Thoracic aorta (tissue), 2 donors: Measurements from ENCODE around the gene MAPK8IP2. TPM values are rescaled to one million over a fixed set of nuclear protein-coding genes. Genes with fewer than 3 reads are reported as not detected.

Experiments
- ATAC-seq: fragments of 150-250 bp; one replicate; pipeline ENCODE4 v1.8.0; 2017; ENCODE audit warnings: low read depth; ENCODE audit not compliant: insufficient number of reproducible peaks, low FRiP score
- DNase-seq: peaks from one replicate; pipeline ENCODE4 v3.0.0-alpha.2; 2020; ENCODE audit warnings: low spot score
- H3K27ac ChIP-seq, 2 donors: fragments of 200-600 bp; sonication (generic); 1 replicate in 1 of 2; 2 replicates in 1 of 2; pipeline ENCODE4 v1.5.1; 2016; ENCODE audit warnings: mild to moderate bottlenecking in 2 of 2, moderate library complexity in 2 of 2
- H3K27me3 ChIP-seq: fragments of 200-600 bp; sonication (generic); replicated peaks from 2 replicates; pipeline ENCODE4 v1.6.0; 2016; ENCODE audit warnings: mild to moderate bottlenecking; ENCODE audit not compliant: insufficient read depth
- H3K36me3 ChIP-seq: fragments of 200-600 bp; sonication (generic); one replicate; pipeline ENCODE4 v1.5.1; 2016
- H3K4me1 ChIP-seq, 2 donors: fragments of 200-600 bp; sonication (generic); 1 replicate in 1 of 2; 2 replicates in 1 of 2; pipeline versions ENCODE4 v1.5.1 to v1.6.0; 2016; ENCODE audit warnings: low read depth in 2 of 2, mild to moderate bottlenecking in 1 of 2; ENCODE audit not compliant: control insufficient read depth in 1 of 2
- H3K4me3 ChIP-seq: fragments of 200-600 bp; sonication (generic); 2 replicates; pipeline ENCODE4 v1.5.1; 2016; ENCODE audit warnings: mild to moderate bottlenecking
- H3K9me3 ChIP-seq: fragments of 200-600 bp; sonication (generic); 2 replicates; pipeline ENCODE4 v1.5.1; 2016
- CTCF ChIP-seq: fragments of 200-600 bp; sonication (generic); IDR thresholded peaks from one replicate; pipeline ENCODE4 v1.5.1; 2019; ENCODE audit warnings: antibody characterized with exemption
- total RNA-seq, 2 donors: library from RNA; depleted of rRNA; stranded (reverse); fragments of >200 nt; gene quantifications; one replicate each; pipeline versions ENCODE4 v1.1.0 to v1.2.3, GENCODE V29; 2016

MAPK8IP2 gene
- total RNA-seq, 2 donors from 2014 or later = 0.41 to 0.92 TPM

GRCh38 chr22:50576070-50576469 lies 24.5 kb upstream of the MAPK8IP2 start:
- Histone ChIP-seq H3K9me3 (no peaks in the 10 kb centered on the region), H3K4me3 (no peak overlapping the region), H3K27ac (no peak overlapping the region), H3K4me1 (peaks cover 3 to 9% of the 10 kb centered on the region in 2 donors), H3K36me3 (no peaks in the 10 kb centered on the region), H3K27me3 (no peaks in the 10 kb centered on the region)
- TF ChIP-seq CTCF = no peak
- ATAC-seq = no peak
- DNase-seq = no peak

GRCh38 chr22:50576806-50577696 lies 23.5 kb upstream of the MAPK8IP2 start:
- Histone ChIP-seq H3K27me3 (no peaks in the 10 kb centered on the region), H3K4me3 (no peak overlapping the region), H3K27ac (no peak overlapping the region), H3K9me3 (no peaks in the 10 kb centered on the region), H3K4me1 (peaks cover 3 to 19% of the 10 kb centered on the region in 2 donors), H3K36me3 (no peaks in the 10 kb centered on the region)
- TF ChIP-seq CTCF = no peak
- DNase-seq (no peak), ATAC-seq (no peak)

- H3K4me1 ChIP-seq = peaks cover 3 to 19% of the 10 kb centered on the region in 2 donors
- DNase-seq (no peak), ATAC-seq (no peak)
- H3K36me3 ChIP-seq = no peaks in the 10 kb centered on the region
- H3K4me3 ChIP-seq = no peak overlapping the region
- TF ChIP-seq CTCF = no peak
- no peak overlapping the region for H3K27ac ChIP-seq
- no peaks in the 10 kb centered on the region for H3K27me3 ChIP-seq
- H3K9me3 ChIP-seq = no peaks in the 10 kb centered on the region
Observed at GRCh38 chr22:50577697-50577986, 23.0 kb upstream of the MAPK8IP2 start.

- no peaks in the 10 kb centered on the region for H3K27me3 ChIP-seq
- no peak within 1 kb of the TSS for H3K27ac ChIP-seq
- DNase-seq (no peak), ATAC-seq (no peak)
- no peak for TF ChIP-seq CTCF
- no peak within 1 kb of the TSS for H3K4me3 ChIP-seq
- no peaks in the 10 kb centered on the region for H3K36me3 ChIP-seq
- no peaks in the 10 kb centered on the region for H3K9me3 ChIP-seq
- H3K4me1 ChIP-seq = peaks cover 3 to 19% of the 10 kb centered on the region in 2 donors
Observed at GRCh38 chr22:50577987-50578775, 22.4 kb upstream of the MAPK8IP2 start, which contains the start of gene CPT1B. Gene CPT1B, minus strand, starts transcription at chr22:50578427. Its CDS starts 512 bp downstream, at chr22:50577915.

GRCh38 chr22:50578776-50579310 lies 21.8 kb upstream of the MAPK8IP2 start:
- H3K36me3 ChIP-seq = no peaks in the 10 kb centered on the region
- TF ChIP-seq CTCF = no peak
- H3K27ac ChIP-seq = no peak overlapping the region
- ATAC-seq = no peak
- H3K9me3 ChIP-seq = no peaks in the 10 kb centered on the region
- no peak overlapping the region for H3K4me3 ChIP-seq
- no peak for DNase-seq
- H3K4me1 ChIP-seq = peaks cover 7 to 25% of the 10 kb centered on the region in 2 donors
- H3K27me3 ChIP-seq = no peaks in the 10 kb centered on the region
